ENCODE data around the gene MTERF2.
"Not testable (repeated sequence)": the region's sequence is repeated elsewhere in the genome, so short reads cannot be mapped to it uniquely, and the experiment has no call there.

MTERF2 gene, protein sequence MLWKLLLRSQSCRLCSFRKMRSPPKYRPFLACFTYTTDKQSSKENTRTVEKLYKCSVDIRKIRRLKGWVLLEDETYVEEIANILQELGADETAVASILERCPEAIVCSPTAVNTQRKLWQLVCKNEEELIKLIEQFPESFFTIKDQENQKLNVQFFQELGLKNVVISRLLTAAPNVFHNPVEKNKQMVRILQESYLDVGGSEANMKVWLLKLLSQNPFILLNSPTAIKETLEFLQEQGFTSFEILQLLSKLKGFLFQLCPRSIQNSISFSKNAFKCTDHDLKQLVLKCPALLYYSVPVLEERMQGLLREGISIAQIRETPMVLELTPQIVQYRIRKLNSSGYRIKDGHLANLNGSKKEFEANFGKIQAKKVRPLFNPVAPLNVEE

DNA sequence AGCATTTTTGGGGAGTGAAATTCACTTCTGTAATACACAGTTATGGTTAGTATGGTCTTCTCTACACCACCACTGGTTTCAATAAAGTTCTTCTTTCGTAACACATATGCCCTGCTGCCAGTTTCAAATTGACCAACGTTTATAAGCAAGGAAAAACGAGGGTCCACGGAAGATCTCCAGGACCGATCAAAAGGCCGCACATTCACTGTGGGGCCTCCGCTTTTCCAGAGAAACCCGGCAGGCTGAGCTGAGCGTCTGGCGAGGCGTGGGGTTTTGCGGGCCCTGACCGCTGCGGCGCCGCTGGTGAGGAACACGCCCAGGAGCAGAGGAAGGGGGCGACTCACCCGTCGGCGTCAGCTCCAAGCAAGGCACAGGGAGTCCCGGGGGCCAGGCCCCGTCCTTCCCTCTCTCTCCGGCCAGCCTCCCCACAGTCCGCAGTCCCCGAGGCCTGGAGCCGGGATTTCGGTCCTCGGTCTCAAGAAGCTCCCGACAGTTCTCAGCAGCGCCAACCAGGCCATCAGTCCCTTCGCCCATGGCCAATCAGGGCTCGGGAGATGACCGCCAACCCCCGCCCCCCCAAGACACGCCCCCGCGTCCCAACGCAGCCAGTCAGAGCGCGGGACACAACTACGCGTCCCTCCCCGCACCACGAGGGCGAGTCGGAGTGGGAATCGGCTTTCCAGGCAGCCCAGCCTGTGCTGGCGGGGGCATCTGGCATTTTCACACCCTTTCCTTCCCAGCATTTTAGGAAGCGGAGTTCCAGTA is at the start of gene MTERF2:
TSS of gene MTERF2 (minus strand) at position 522 of the 765 bp plus-strand sequence. CDS start 8,432 bp downstream, outside the sequence.
- DNase-seq: peak; percentile 94

- DNase-seq: peak; percentile 3
Observed at GRCh38 chr12:107035733-107036132, 48.8 kb upstream of the MTERF2 start.

- DNase-seq: no peak
Observed at GRCh38 chr12:107033758-107034739, 47.1 kb upstream of the MTERF2 start.

DNA sequence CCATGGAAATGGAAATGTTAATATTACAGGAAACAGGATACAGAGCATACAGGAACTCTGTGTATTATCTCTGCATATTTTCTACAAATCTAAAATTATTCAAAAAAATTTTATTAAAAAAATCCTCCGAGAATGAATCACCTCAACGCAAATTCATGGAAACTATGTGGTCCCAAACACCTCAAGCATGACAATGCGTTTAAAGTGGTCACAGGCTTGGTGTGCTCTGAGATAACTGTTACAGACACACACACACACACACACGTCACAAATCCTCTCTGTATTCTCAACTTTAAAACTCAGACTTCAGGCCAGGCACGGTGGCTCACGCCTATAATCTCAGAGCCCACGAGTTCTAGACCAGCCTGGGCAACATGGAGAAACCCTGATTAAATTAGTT is 45.3 kb upstream of the MTERF2 start:
- no peak for DNase-seq

DNA sequence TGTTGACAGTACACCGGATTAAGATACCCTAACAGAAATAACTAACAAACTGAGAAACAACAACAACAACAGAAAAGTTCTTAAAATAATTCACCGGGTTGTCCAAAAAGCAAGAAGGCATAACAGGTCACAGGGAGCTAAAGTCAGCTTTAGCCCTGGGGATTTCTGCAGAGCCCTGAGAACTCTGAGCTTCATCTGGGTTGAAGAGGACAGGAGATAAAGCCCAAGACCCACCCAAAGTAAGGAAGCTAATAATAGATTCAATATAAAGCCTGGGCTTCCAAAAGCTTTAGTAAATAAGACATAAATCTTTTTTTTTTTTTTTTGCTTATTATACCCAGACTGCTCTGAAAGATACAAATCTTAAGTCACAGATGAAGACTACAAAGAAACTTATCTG is 44.1 kb upstream of the MTERF2 start:
- no peak for DNase-seq

DNA sequence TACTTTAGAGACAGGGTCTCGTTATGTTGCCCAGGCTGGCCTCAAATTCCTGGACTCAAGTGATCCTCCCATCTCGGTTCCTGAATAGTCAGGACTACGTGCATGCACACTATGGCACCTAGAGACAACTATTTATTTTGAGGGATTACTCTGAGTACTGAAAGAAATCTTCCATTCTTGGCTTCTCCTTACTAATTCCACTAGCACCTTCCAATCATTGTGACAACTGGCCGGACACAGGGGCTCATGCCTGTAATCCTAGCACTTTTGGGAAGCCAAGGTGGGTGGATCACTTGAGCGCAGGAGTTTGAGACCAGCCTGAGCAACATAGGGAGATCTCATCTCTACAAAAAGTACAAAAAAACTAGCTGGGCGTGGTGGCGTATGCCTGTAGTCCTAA is 42.1 kb upstream of the MTERF2 start:
- DNase-seq: no peak

GRCh38 chr12:107027636-107028053 is 40.7 kb upstream of the MTERF2 start:
- DNase-seq: peak; percentile 58

DNA sequence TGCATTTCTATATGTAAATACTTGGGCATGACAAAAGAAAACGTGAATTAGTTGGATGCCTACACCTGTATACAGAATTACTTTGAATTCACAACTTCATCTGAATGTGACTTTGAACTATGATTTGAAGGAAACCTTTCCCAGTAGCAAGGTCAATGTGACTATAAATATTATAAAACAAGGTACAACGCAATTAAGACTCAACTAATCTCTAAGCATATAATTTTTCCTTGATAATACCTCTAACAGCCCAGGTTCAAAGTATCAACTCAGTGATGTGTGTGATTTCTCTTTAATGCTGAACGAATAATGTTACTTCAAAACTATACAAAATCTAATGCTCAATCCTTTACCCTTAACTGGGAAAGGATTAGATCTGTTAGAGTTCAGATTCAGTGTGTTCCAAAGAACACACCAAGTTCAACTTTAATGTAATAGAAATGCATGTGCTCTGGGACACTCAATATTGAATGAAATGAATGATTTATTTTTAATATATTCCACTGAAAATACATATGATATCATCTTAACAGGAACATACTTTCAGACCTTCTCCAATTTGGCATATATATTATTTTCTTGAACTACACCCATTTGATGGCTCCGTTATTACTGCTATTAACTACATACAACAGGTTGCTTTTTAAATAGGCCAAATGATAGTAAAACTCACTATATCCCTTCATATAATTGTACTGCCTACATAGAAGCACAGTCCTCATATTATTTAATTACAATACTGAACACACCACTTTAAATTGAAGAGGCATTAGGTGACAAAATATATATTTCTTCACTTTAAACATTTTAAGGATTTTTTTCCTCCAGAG is 40.1 kb upstream of the MTERF2 start:
- no peak for DNase-seq

DNA sequence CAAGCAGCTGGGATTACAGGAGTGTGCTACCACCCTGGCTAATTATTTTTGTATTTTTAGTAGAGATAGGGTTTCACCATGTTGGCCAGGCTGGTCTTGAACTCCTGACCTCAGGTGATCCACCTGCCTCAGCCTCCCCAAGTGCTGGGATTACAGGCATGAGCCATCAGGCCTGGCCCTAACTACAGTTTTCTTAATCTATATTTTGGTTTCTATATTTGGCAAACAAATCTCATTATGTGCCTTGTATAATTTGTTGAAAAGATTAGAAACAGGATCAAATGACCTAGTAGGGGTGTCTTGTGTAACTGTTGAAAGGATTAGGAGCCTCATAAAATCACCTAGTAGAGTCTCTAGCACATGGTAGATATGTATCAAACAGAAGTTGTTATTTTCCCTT is 39.4 kb upstream of the MTERF2 start:
- DNase-seq: not testable (repeated sequence)

GRCh38 chr12:107025671-107026070 is 38.7 kb upstream of the MTERF2 start:
- no peak for DNase-seq

DNA sequence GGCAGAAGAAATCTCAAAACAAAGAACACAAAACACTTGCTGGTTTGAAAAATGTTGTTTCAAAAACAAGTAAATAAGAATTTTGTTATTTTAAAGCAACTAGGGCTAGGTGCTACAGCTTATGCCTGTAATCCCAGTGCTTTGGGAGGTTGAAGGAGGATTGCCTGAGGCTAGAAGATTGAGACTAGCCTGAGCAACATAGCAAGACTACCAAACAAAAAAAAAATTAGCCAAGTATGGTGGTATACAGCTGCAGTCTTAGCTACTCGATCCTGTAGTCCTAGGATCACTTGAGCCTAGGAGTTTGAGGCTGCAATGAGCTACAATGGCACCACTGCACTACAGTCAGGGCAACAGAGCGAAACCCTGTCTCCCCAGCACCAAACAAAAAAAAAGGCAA is 32.6 kb upstream of the MTERF2 start:
- DNase-seq: no peak

DNA sequence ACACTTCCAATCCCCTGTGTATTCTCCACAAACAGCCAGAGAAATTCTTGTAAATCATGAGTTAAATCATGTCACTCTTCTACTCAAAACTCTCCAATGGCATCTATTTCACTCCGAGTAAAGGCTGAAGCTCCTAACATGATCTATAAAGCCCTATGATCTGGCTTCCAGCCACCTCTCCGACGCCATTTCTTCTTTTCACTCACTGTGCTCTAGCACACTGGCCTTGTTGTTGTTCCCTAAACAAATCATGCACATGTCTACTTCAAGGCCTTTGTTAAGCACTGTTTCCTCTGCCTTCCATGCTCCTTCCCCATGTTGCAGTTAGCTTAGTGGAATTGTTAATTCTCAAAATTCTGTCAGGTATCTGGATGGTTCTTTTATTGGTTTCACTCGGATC is 30.1 kb upstream of the MTERF2 start:
- no peak for DNase-seq

- no peak for DNase-seq
Observed at GRCh38 chr12:107014055-107014454, 27.1 kb upstream of the MTERF2 start.

DNA sequence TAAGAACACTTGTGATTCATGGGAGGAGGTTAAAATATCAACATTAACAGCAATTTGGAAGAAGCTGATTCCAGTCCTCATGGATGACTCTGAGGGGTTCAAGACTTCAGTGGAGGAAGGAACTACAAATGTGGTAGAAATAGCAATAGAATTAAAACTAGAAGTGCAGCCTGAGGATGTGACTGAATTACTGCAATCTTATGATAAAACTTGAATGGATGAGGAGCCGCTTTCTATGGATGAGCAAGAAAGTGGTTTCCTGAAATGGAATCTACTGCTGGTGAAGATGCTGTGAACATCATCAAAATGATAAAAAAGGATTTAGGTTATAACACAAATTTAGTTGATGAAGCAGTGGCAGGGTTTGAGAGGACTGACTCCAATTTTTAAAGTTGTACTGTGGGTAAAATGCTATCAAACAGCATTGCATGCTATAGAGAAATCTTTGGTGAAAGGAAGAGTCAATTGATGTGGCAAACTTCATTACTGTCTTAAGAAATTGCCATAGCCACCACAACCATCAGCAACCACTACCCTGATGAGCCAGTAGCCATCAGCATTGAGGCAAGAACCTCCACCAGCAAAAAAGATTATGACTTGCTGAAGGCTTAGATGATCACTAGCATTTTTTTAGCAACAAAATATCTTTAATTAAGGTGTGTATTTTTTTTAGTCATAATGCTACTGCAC is 25.9 kb upstream of the MTERF2 start:
- no peak for DNase-seq

DNA sequence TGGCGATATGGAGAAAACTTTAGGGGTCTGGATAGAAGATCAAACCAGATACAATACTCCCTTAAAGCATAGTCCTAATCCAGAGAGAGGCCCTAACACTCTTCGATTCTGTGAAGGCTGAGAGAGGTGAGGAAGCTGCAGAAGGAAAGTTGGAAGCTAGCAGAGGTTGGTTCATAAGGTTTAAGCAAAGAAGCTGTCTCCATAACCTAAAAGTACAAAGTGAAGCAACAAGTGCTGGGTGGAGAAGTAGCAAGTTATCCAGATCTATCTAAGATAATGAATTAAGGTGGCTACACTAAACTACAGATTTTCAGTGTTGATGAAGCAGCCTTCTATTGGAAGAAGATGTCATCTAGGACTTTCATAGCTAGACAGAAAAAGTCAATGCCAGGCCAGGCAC is 24.6 kb upstream of the MTERF2 start:
- no peak for DNase-seq

DNA sequence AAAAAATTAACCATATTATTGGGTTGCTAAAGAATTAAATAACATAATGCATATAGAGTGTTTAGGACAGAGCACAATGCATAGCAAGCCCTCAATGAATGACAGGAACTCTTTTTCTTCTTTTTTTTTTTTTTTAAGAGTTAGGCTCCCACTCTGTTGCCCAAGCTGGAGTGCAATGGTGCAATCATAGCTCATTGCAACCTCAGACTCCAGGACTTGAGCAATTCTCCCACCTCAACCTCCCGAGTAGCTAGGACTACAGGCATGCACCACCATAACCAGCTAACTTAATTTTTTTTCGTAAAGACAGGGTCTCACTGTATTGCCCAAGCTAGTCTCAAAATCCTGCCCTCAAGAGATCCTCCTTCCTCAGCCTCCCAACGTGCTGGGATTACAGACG is 20.5 kb upstream of the MTERF2 start:
- no peak for DNase-seq

DNA sequence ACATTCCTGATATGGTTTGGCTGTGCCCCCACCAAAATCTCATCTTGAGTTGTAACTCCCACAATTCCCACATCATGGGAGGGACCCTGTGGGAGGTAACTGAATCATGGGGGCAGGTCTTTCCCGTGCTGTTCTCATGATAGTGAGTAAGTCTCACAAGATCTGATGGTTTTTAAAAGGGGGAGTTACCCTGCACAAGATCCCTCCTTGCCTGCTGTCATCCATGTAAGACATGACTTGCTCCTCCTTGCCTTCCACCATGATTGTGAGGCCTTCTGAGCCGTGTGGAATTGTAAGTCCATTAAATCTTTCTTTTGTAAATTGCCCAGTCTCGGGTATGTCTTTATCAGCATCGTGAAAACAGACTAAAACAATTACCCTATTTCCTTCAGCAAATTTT is 15.7 kb upstream of the MTERF2 start:
- DNase-seq: not testable (repeated sequence)

DNA sequence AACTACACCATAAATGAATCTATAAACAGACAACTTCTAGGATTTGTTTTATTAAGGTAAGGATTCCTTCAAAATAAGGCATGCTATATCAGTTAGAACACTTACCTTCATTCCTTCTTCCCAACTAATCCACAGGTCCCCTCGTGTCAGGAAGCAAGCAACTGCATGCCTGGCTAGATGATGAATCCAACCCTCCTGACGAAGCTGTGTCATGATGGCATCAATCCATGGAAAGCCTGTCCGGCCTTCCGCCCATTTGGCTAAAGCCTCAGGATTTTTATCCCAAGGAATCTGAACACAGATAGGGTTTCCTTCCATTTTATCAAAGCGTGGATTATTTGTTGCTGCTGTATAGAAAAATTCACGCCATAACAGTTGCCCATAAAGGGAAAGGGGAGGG is 12.5 kb upstream of the MTERF2 start:
- no peak for DNase-seq

- no peak for DNase-seq
Observed at GRCh38 chr12:106997916-106998315, 11.0 kb upstream of the MTERF2 start.

DNA sequence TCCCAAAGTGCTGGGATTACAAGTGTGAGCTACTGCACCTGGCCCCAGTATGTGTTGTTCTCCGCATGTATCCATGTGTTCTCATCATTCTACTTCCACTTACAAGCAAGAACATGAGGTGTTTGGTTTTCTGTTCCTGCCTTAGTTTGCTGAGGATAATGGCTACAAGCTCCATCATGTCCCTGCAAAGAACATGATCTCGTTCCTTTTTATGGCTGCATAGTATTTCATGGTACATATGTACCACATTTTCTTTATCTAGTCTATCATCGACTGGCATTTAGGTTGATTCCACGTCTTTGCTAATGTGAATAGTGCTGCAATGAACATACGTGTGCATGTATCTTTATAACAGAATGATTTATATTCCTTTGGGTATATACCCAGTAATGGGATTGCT is 9.2 kb upstream of the MTERF2 start:
- DNase-seq: not testable (repeated sequence)

DNA sequence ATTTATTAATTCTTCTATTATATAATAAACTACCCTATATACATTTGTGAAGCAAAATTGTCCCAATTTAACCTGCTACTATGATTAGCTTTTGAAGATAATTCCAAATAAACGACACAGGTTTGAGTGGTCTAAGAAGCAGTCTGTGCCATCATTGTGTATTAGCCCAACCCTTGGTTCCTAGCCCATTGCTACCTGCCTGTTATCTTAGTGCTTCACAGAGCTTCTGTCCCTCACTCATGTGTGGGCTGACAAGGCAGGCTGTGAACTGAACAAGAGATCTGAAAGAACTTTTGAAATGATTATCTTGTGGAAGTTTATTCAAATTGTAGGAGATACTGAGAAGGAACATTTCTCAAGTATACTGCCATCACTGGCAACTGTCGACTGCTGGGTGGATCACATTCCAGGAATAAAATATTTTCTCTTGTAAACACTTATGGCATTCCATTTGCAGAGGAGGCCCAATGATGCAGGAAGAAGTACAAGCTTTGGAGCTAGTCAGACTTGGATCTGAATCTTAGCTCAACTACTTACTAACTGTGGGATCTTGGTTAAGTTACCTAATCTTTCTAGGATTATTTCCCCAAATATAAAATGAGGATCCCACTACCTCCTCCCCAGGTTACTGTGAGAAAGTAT is 7.8 kb upstream of the MTERF2 start:
- no peak for DNase-seq
